Measurements from ENCODE around the gene MGST2.

DNA sequence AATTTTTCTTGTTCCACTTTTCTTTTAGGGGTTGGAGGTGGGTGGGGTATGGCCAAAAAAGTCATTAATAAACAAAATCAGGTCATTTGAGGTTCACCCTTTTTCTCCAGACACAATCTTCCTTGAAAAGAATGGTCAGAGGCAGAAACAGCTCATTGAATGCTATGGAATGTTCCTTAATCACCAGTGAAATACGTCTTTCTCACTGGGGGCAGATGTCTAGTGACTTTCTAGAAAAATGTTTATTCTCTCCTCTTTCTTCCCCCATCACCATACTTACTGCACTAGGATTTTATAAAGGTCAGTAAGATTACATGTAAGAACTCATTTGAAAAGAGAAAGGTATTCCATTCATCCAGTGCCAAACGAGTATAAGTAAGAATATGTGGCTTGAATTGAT, 44.5 kb downstream of the MGST2 start:
- TF ChIP-seq, protein P1, sequence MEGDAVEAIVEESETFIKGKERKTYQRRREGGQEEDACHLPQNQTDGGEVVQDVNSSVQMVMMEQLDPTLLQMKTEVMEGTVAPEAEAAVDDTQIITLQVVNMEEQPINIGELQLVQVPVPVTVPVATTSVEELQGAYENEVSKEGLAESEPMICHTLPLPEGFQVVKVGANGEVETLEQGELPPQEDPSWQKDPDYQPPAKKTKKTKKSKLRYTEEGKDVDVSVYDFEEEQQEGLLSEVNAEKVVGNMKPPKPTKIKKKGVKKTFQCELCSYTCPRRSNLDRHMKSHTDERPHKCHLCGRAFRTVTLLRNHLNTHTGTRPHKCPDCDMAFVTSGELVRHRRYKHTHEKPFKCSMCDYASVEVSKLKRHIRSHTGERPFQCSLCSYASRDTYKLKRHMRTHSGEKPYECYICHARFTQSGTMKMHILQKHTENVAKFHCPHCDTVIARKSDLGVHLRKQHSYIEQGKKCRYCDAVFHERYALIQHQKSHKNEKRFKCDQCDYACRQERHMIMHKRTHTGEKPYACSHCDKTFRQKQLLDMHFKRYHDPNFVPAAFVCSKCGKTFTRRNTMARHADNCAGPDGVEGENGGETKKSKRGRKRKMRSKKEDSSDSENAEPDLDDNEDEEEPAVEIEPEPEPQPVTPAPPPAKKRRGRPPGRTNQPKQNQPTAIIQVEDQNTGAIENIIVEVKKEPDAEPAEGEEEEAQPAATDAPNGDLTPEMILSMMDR (IDR thresholded peaks at IDR 0.05), result no peak
- TF ChIP-seq EP300 (IDR thresholded peaks at IDR 0.05) (no peak), POLR2AphosphoS5 (IDR thresholded peaks at IDR 0.05) (no peak)

Data from stomach (tissue), 4 donors.